Activated T-cell treated with anti-CD3 and anti-CD28 coated beads, Interleukin-2, amount 50 U/mL, for 72 hours (primary cell): ENCODE data around the gene EDA. TPM values are rescaled to one million over a fixed set of nuclear protein-coding genes. Genes with fewer than 3 reads are reported as not detected.

Experiments used
- ATAC-seq, 2 donors: fragments of 150-1000 bp; cut with Tn5 transposase; replicated peaks in 1 of 2; 2 replicates each; pipeline ENCODE4 v1.10.0; 2021; ENCODE audit warnings: moderate library complexity in 2 of 2, mild to moderate bottlenecking in 1 of 2
- DNase-seq, 2 donors: peaks; one replicate each; pipeline ENCODE4 v3.0.0; 2021 to 2022; ENCODE audit warnings: mixed read lengths in 1 of 2
- H3K27ac Mint-ChIP-seq: one replicate; pipeline ENCODE4 v1.8.0; 2022; ENCODE audit warnings: mild to moderate bottlenecking, moderate library complexity, mixed read lengths
- H3K27me3 Mint-ChIP-seq: one replicate; pipeline ENCODE4 v1.8.0; 2022; ENCODE audit warnings: low read depth, mixed read lengths
- H3K36me3 Mint-ChIP-seq, 2 donors: one replicate each; pipeline ENCODE4 v1.8.0; 2022; ENCODE audit warnings: mixed read lengths in 2 of 2, mild to moderate bottlenecking in 1 of 2; ENCODE audit not compliant: insufficient read depth in 2 of 2
- H3K4me1 Mint-ChIP-seq: one replicate; pipeline ENCODE4 v1.8.0; 2022; ENCODE audit warnings: low read depth, mixed read lengths
- H3K4me3 Mint-ChIP-seq, 2 donors: one replicate each; pipeline ENCODE4 v1.8.0; 2022; ENCODE audit warnings: mild to moderate bottlenecking in 2 of 2, mixed read lengths in 2 of 2, moderate library complexity in 2 of 2
- H3K9me3 Mint-ChIP-seq, 2 donors: one replicate each; pipeline ENCODE4 v1.8.0; 2022; ENCODE audit warnings: mixed read lengths in 2 of 2
- total RNA-seq, 2 donors: library from RNA; stranded (reverse); gene quantifications; one replicate each; pipeline ENCODE4 v1.2.3, GENCODE V29; 2022

Gene EDA
- total RNA-seq, 2 donors from 2014 or later, result 2.2 to 4.3 TPM

GRCh38 chrX:70087857-70088630 is 472.1 kb downstream of the EDA start:
- ATAC-seq, result no peak
- H3K4me1 Mint-ChIP-seq, result no peaks in the 10 kb centered on the region
- no peak overlapping the region for H3K4me3 Mint-ChIP-seq
- no peak for DNase-seq
- no peak overlapping the region for H3K27ac Mint-ChIP-seq
- H3K27me3 Mint-ChIP-seq, result peaks cover 6% of the 10 kb centered on the region
- no peaks in the 10 kb centered on the region for H3K36me3 Mint-ChIP-seq
- no peaks in the 10 kb centered on the region for H3K9me3 Mint-ChIP-seq

- H3K27ac Mint-ChIP-seq, result no peak overlapping the region
- H3K4me3 Mint-ChIP-seq, result no peak overlapping the region
- no peaks in the 10 kb centered on the region for H3K4me1 Mint-ChIP-seq
- no peak for ATAC-seq
- H3K27me3 Mint-ChIP-seq, result peaks cover 6% of the 10 kb centered on the region
- no peaks in the 10 kb centered on the region for H3K36me3 Mint-ChIP-seq
- no peak for DNase-seq
- H3K9me3 Mint-ChIP-seq, result no peaks in the 10 kb centered on the region
Measured at GRCh38 chrX:70088751-70089150, 472.8 kb downstream of the EDA start.

Other genes starting within 250 kb of the EDA start
- gene NALF2, start 111.8 kb upstream of the EDA start, total RNA-seq, result under 1 TPM; 0.31 to 0.69 TPM